Measurements from ENCODE around the gene WNT8A.
"Not testable (repeated sequence)": the region's sequence is repeated elsewhere in the genome, so short reads cannot be mapped to it uniquely, and the experiment has no call there.

DNA sequence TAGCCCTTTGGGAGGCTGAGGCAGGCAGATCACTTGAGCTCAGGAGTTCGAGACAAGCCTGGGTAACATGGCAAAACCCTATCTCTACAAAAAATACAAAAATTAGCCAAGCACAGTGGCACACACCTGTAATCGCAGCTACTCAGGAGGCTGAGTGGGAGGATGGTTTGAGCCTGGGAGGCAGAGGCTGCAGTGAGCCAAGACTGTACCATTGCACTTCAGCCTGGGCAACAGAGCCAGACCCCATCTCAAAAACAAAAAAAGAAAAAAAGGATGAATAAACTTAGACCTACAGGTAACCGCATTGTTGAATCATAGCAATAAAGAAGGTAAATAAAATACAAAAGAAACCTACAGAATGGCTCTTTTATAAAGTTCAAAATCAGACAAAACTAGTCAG lies 38.5 kb upstream of the WNT8A start:
- TF ChIP-seq, protein P1, sequence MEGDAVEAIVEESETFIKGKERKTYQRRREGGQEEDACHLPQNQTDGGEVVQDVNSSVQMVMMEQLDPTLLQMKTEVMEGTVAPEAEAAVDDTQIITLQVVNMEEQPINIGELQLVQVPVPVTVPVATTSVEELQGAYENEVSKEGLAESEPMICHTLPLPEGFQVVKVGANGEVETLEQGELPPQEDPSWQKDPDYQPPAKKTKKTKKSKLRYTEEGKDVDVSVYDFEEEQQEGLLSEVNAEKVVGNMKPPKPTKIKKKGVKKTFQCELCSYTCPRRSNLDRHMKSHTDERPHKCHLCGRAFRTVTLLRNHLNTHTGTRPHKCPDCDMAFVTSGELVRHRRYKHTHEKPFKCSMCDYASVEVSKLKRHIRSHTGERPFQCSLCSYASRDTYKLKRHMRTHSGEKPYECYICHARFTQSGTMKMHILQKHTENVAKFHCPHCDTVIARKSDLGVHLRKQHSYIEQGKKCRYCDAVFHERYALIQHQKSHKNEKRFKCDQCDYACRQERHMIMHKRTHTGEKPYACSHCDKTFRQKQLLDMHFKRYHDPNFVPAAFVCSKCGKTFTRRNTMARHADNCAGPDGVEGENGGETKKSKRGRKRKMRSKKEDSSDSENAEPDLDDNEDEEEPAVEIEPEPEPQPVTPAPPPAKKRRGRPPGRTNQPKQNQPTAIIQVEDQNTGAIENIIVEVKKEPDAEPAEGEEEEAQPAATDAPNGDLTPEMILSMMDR (conservative IDR thresholded peaks at IDR 0.05; ENCODE audit: low read depth, low read length) = not testable (repeated sequence)
- TF ChIP-seq POLR2A (IDR thresholded peaks at IDR 0.05; ENCODE audit: low read depth, low read length); RCOR1 (IDR thresholded peaks at IDR 0.05; ENCODE audit: insufficient replicate concordance, low read length); RAD21 (IDR thresholded peaks at IDR 0.05; ENCODE audit: low read length); BHLHE40 (IDR thresholded peaks at IDR 0.05; ENCODE audit: low read depth, low read length); NFE2L2 (IDR thresholded peaks at IDR 0.05; ENCODE audit: low read depth, low read length); SMC3 (IDR thresholded peaks at IDR 0.05; ENCODE audit: low read depth, low read length); CEBPB (IDR thresholded peaks at IDR 0.05; ENCODE audit: low read depth, low read length); RFX5 (IDR thresholded peaks at IDR 0.05; ENCODE audit: low read depth, low read length); MXI1 (IDR thresholded peaks at IDR 0.05; ENCODE audit: borderline replicate concordance, low read depth, low read length); MAFK (IDR thresholded peaks at IDR 0.05; ENCODE audit: low read depth, low read length); FOS (IDR thresholded peaks at IDR 0.05; ENCODE audit: low read depth, low read length): not testable (repeated sequence)
- TF ChIP-seq, protein P2, sequence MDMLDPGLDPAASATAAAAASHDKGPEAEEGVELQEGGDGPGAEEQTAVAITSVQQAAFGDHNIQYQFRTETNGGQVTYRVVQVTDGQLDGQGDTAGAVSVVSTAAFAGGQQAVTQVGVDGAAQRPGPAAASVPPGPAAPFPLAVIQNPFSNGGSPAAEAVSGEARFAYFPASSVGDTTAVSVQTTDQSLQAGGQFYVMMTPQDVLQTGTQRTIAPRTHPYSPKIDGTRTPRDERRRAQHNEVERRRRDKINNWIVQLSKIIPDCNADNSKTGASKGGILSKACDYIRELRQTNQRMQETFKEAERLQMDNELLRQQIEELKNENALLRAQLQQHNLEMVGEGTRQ (IDR thresholded peaks at IDR 0.05; ENCODE audit: low read depth, low read length) = not testable (repeated sequence)
- TF ChIP-seq, protein P3, sequence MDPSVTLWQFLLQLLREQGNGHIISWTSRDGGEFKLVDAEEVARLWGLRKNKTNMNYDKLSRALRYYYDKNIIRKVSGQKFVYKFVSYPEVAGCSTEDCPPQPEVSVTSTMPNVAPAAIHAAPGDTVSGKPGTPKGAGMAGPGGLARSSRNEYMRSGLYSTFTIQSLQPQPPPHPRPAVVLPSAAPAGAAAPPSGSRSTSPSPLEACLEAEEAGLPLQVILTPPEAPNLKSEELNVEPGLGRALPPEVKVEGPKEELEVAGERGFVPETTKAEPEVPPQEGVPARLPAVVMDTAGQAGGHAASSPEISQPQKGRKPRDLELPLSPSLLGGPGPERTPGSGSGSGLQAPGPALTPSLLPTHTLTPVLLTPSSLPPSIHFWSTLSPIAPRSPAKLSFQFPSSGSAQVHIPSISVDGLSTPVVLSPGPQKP (IDR thresholded peaks at IDR 0.05; ENCODE audit: borderline replicate concordance, low read depth, low read length) = not testable (repeated sequence)
